Umbilical cord (tissue), 2 donors: Measurements from ENCODE around the gene B4GALNT4. TPM values are rescaled to one million over a fixed set of nuclear protein-coding genes. Genes with fewer than 3 reads are reported as not detected.
"Not testable (repeated sequence)": the region's sequence is repeated elsewhere in the genome, so short reads cannot be mapped to it uniquely, and the experiment has no call there.

Experiments used
- DNase-seq: peaks from one replicate; pipeline ENCODE4 v3.0.0-alpha.2; 2015; ENCODE audit warnings: low spot score
- total RNA-seq: library from RNA; depleted of rRNA; stranded (reverse); fragments of >200 nt; gene quantifications from one replicate; pipeline ENCODE4 v1.2.3, GENCODE V29; 2014; ENCODE audit warnings: low replicate concordance; ENCODE audit not compliant: insufficient read depth

The B4GALNT4 gene
- total RNA-seq, 1 donor from 2014 or later = 7.2 TPM

GRCh38 chr11:358129-358800, 11.0 kb upstream of the B4GALNT4 start:
- DNase-seq = no peak

- no peak for DNase-seq
Measured at GRCh38 chr11:359181-359714, 10.1 kb upstream of the B4GALNT4 start.

- no peak for DNase-seq
Measured at GRCh38 chr11:360326-361280, 8.7 kb upstream of the B4GALNT4 start.

GRCh38 chr11:362642-363442, 6.5 kb upstream of the B4GALNT4 start:
- no peak for DNase-seq

GRCh38 chr11:363443-363805, 5.9 kb upstream of the B4GALNT4 start:
- not testable (repeated sequence) for DNase-seq

- no peak for DNase-seq
Measured at GRCh38 chr11:363948-364761, 5.1 kb upstream of the B4GALNT4 start.

- no peak for DNase-seq
Measured at GRCh38 chr11:364991-365725, 4.1 kb upstream of the B4GALNT4 start.

GRCh38 chr11:365831-366230, 3.5 kb upstream of the B4GALNT4 start:
- no peak for DNase-seq

- DNase-seq = no peak
Measured at GRCh38 chr11:367956-368413, 1.3 kb upstream of the B4GALNT4 start.

GRCh38 chr11:368414-369335, 624 bp upstream of the B4GALNT4 start:
- no peak for DNase-seq

- no peak for DNase-seq
Measured at GRCh38 chr11:370070-370941, 1.0 kb downstream of the B4GALNT4 start.

GRCh38 chr11:371051-371450, 1.8 kb downstream of the B4GALNT4 start:
- DNase-seq = no peak

- DNase-seq = no peak
Measured at GRCh38 chr11:371716-372590, 2.7 kb downstream of the B4GALNT4 start.

GRCh38 chr11:372809-373715, 3.8 kb downstream of the B4GALNT4 start:
- DNase-seq = no peak

- DNase-seq = no peak
Measured at GRCh38 chr11:373716-374551, 4.6 kb downstream of the B4GALNT4 start.
